ENCODE data around the gene FMN1.
"Not testable (repeated sequence)": the region's sequence is repeated elsewhere in the genome, so short reads cannot be mapped to it uniquely, and the experiment has no call there.

Gene FMN1

DNA sequence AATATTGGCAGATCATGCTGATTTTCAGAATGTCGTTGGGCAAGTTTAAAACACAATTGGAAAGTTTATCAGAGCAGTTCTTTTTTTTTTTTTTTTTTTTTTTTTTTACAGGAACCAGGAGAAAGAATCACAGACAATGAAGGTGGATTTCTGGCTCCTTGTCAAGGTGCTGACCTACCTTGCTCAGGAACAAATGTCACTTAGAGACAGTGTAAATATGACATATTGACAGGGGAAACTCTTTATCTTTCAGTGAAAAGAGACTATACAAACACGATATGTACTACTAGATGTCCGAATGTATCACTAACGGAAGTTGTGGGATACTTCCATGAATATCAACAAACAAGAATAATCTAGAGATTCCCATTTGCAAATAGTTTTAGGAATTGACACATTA is 237.3 kb downstream of the FMN1 start:
- DNase-seq, result no peak

DNA sequence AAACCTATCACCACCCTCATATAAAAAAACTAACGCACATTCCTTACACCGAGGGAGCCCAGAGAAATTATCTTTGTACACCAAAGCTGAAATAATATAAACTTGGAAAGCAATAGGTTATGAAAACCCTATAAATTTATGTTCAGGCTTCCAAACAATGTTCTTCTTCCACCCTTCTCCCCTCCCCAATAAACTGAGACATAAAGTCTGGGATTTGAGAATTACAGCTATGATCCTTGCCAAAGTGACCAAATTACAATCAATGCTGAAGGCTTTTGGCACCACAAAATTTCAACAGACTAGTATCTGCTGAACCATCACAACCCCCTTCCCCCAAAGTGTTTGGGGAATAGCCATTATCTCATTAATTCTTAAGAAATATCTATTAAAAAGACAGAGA is 237.8 kb downstream of the FMN1 start:
- no peak for DNase-seq

GRCh38 chr15:32956006-32956405 is 238.5 kb downstream of the FMN1 start:
- no peak for DNase-seq

GRCh38 chr15:32953533-32953910 is 241.0 kb downstream of the FMN1 start:
- no peak for DNase-seq

GRCh38 chr15:32952901-32953532 is 241.5 kb downstream of the FMN1 start:
- no peak for DNase-seq

DNA sequence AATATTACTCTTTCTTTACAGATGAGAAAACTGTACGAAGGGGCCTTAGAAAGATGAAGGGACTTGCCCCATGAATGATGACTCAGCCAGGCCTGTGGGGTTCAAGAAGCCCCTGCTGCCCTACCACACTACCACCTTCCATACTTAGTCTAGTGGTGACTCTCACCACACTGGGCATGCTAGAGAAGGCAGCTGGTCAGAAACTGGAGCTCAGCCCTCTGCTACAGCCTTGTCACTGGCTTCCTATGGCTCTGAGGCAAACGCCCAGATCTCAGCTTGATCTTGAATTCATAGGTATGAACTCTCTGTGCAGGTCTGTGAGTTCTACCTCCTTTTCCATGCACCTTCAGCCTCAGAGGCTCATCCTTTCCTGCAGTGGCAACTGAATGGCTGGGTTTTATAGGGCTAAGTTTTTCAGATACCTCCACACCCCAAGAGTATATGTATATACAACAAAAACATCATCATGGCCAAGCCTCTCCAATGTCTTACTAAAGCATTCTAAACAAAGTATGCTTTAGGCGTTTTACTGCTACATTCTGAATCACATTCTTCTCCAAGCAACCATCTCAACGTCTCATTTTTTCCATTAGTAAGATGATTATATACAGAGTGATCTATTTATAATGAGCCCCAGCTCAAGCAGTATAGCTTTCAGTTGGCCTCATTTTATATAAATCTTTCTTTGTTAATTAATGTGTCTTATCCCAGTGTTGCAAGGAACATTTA is 242.6 kb downstream of the FMN1 start:
- DNase-seq, result no peak

GRCh38 chr15:32950051-32950450 is 244.5 kb downstream of the FMN1 start:
- DNase-seq, result not testable (repeated sequence)

DNA sequence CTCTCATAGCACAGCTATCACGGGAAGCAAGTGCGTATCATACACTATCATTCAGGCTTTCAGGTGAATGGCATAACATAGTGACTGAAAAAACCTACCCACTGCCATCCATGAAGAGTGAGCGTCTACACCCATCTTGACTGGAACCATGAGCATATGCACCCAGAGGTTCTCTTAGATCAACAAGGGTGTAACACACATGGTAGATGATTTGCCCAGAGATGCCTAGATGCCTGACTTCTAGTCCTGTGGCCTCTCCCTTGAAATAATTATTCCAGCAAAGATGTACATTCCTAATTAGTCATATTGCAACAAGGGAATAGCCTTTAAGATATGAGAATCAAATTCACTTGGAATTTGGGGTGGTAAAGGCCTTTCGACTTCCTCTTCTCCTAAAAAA is 248.3 kb downstream of the FMN1 start:
- DNase-seq, result no peak

- no peak for DNase-seq
These were observed 250.1 kb downstream of the FMN1 start for GRCh38 chr15:32944431-32944830.

- DNase-seq, result no peak
These were observed 250.8 kb downstream of the FMN1 start for GRCh38 chr15:32943711-32944110.

- no peak for DNase-seq
These were observed 252.1 kb downstream of the FMN1 start for GRCh38 chr15:32942401-32942841.

GRCh38 chr15:32941823-32942222 is 252.7 kb downstream of the FMN1 start:
- DNase-seq, result no peak

DNA sequence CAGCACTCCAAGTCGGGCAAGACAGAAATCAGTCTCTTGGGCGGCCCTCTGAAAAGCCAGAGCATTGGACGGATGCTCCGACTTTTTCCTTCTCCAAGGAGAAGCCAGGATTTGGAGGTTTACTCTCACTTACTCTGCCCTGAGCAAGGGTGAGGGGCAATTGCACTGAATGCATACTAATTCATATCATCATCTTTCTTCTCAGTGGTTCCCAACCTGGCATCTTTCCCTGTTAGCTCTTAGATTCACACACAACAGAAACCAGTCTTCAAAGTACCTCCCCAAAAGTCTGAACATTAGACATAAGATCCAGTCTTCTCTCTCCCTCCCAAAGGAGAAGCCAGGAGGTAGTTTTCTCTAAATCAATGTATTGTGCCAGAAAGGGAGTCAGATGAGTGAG is 257.5 kb downstream of the FMN1 start:
- no peak for DNase-seq

- no peak for DNase-seq
These were observed 258.1 kb downstream of the FMN1 start for GRCh38 chr15:32936283-32936918.

GRCh38 chr15:32935139-32935538 is 259.4 kb downstream of the FMN1 start:
- DNase-seq, result no peak

- DNase-seq, result no peak
These were observed 261.3 kb downstream of the FMN1 start for GRCh38 chr15:32933236-32933635.

DNA sequence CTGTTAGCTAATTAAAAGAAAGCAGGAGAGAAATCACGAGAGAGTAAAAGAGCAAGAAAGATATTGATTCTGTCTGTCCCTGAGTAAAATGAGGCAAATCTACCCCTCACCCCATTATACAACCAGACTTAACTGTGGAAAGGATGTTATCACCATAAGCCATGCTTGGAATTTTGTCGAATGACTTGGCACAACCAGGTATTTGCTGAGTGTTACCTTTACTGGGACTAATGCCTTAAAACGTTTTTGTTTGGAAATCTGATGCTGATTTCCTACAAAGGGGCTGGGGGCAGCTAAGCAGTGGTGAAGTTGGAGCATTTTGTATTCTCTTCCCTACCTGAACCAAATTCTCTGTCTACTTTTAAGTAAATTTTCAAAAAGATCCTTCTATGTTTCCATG is 265.6 kb downstream of the FMN1 start:
- DNase-seq, result no peak

DNA sequence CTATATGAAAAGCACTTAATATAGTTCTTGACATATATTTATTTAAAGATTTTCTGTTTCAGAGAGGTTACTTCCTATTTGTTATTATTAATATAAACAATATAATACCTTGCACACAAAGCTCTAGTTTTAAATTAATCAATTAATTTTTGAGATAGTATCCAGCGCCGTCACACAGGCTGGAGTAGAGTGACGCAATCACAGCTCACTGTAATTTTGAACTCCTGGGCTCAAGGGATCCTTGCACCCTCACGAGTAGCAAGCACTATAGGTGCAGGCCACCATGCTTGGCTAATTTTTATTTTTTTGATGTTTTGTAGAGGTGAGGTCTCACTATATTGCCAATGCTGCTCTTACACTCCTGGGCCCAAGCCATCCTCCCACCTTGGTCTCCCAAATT is 267.4 kb downstream of the FMN1 start:
- DNase-seq, result no peak

GRCh38 chr15:32923176-32923575 is 271.3 kb downstream of the FMN1 start:
- no peak for DNase-seq

GRCh38 chr15:32922541-32922940 is 272.0 kb downstream of the FMN1 start:
- DNase-seq, result no peak

DNA sequence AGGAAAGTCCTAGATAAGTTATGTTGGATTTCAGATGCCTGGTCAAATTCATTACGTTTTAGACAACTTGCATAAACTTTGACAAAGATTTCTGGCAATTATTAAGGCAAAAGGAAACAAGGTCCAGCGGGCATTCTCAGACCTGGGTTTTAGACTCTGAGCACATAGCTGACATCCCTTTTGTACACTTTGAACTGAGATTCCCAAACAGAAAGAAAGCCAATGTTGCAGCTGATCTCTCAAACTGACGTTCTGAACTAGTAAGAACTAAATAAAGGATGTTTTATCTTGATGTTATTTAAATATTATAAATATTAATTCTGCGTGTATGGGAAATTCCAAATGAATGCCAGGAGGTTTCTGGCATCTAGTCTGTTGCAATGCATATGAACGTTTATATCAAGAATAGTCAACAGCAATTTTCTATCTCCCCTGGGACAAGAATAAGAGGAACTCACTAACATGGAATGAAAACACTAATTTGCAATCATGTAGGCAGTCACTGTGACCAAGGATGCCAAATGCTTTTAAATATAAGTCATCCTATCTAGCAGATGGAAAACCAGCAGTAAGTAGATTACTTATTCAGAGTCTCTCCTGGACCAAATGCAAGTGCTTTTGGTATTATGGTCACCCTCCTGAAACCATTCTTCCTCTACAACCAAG is 274.6 kb downstream of the FMN1 start:
- no peak for DNase-seq

DNA sequence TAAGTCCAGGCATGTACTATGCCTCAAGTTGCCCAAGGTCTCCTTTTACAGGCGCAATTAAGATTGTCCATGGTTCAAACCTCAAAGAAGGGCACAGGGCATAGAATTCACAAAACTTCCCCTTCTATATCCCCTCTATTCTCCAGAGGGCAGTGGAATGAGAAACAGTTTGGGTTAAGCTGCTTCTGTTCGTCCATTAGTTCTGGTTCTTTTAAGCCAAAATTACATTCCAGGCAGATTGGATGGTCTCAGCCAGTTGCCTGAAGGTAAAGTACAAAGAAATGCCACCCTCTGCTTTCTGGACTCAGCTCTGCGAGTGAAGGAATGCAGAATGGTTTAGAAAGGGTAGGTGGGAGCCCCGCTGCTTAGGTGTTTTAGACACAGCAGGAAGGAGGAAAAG is 276.0 kb downstream of the FMN1 start:
- no peak for DNase-seq

DNA sequence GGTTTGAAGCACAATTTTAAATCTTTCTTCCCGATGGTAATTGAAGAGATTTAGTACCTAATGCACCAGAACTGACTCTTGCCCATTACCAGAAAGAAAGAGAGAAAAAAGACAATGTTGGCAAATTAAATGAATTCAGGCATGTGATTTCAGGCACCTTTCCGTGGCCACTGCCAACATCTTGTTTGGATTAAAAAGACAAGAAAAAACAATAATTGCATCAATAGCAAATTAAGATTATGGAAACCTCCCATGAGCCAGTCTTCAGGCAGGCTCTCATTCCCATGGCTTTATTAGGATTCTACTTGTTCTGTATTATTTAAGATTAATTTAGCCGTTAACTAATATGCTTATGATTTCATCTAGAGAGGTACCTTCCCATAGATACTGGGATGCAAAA is 283.7 kb downstream of the FMN1 start:
- no peak for DNase-seq

DNA sequence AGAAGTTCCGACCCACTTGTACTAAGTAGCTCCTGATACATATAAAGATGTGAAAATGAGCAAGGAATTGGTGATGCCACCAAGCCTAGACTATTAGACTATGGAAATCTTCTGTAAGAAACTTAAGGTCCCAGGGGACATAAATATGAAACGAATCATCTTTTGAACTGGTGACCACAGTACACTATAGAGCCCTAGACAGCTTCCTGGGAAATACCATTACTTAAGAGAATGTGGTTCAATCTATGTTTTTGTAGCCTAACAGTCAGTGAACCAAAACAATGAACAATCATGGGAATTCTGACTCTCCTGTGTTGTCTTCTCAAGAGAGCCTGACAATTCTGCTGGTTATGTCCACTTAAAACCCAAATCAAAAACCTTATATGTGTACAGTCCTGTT is 285.1 kb downstream of the FMN1 start:
- no peak for DNase-seq
